GM23338 (cell line): Measurements from ENCODE around the gene EID2. TPM values are rescaled to one million over a fixed set of nuclear protein-coding genes. Genes with fewer than 3 reads are reported as not detected.

Experiments used
- ATAC-seq: fragments of 200-7000 bp; cut with Tn5 transposase; 3 replicates; pipeline ENCODE4 v1.9.1; 2020
- DNase-seq: peaks from one replicate; pipeline ENCODE4 v3.0.0-alpha.2; 2015; ENCODE audit warnings: low spot score
- H2AFZ ChIP-seq: fragments of 200-600 bp; sonication (generic); 2 replicates; pipeline ENCODE4 v1.8.0; 2016; ENCODE audit warnings: antibody characterized with exemption, mild to moderate bottlenecking, moderate library complexity
- H3F3A ChIP-seq: fragments of 200-600 bp; sonication (generic); replicated peaks from 2 replicates; pipeline ENCODE4 v1.8.0; 2017; ENCODE audit warnings: antibody characterized with exemption, mixed run types, low read depth
- H3K27ac ChIP-seq: fragments of 200-600 bp; sonication (generic); 2 replicates; pipeline ENCODE4 v1.6.1; 2016; ENCODE audit warnings: low read depth
- H3K27me3 ChIP-seq: fragments of 200-600 bp; sonication (generic); 2 replicates; pipeline ENCODE4 v1.8.0; 2016; ENCODE audit warnings: mild to moderate bottlenecking, mixed run types, moderate library complexity; ENCODE audit not compliant: insufficient read depth
- H3K36me3 ChIP-seq: fragments of 200-600 bp; sonication (generic); 2 replicates; pipeline ENCODE4 v1.8.0; 2016; ENCODE audit warnings: mild to moderate bottlenecking; ENCODE audit not compliant: insufficient read depth
- H3K4me1 ChIP-seq: fragments of 200-600 bp; sonication (generic); 2 replicates; pipeline ENCODE4 v1.8.0; 2016; ENCODE audit warnings: mild to moderate bottlenecking, moderate library complexity; ENCODE audit not compliant: insufficient read depth
- H3K4me2 ChIP-seq: fragments of 200-600 bp; sonication (generic); 2 replicates; pipeline ENCODE4 v1.7.1; 2017; ENCODE audit warnings: mixed run types
- H3K4me3 ChIP-seq: fragments of 200-600 bp; sonication (generic); 2 replicates; pipeline ENCODE4 v1.6.1; 2016; ENCODE audit warnings: mixed run types
- H3K79me2 ChIP-seq: fragments of 200-600 bp; sonication (generic); replicated peaks from 2 replicates; pipeline ENCODE4 v1.8.0; 2017; ENCODE audit warnings: mild to moderate bottlenecking; ENCODE audit not compliant: insufficient read depth
- H3K9me2 ChIP-seq: fragments of 200-600 bp; sonication (generic); 2 replicates; pipeline ENCODE4 v1.8.0; 2017; ENCODE audit not compliant: insufficient read depth
- H4K20me1 ChIP-seq: fragments of 200-600 bp; sonication (generic); replicated peaks from 2 replicates; pipeline ENCODE4 v1.8.0; 2017; ENCODE audit warnings: mild to moderate bottlenecking; ENCODE audit not compliant: insufficient read depth
- H3K27ac Mint-ChIP-seq: 2 replicates; pipeline ENCODE4 v1.8.0; 2020; ENCODE audit warnings: inconsistent platforms, mild to moderate bottlenecking, moderate library complexity, mixed read lengths
- H3K27me3 Mint-ChIP-seq: 3 replicates; pipeline ENCODE4 v1.8.0; 2022; ENCODE audit warnings: low read depth, mild to moderate bottlenecking, moderate library complexity, mixed read lengths, inconsistent platforms; ENCODE audit not compliant: insufficient read depth, poor library complexity
- H3K36me3 Mint-ChIP-seq: 3 replicates; pipeline ENCODE4 v1.8.0; 2021; ENCODE audit warnings: low read depth, mild to moderate bottlenecking, inconsistent platforms, moderate library complexity, mixed read lengths
- H3K4me1 Mint-ChIP-seq: 3 replicates; pipeline ENCODE4 v1.8.0; 2020; ENCODE audit warnings: mild to moderate bottlenecking, inconsistent platforms, mixed read lengths
- H3K4me3 Mint-ChIP-seq: 3 replicates; pipeline ENCODE4 v1.8.0; 2021; ENCODE audit warnings: moderate library complexity, mild to moderate bottlenecking, inconsistent platforms, mixed read lengths
- H3K9me3 Mint-ChIP-seq: 3 replicates; pipeline ENCODE4 v1.8.0; 2020; ENCODE audit warnings: moderate library complexity, mild to moderate bottlenecking, inconsistent platforms, mixed read lengths
- CREB1 ChIP-seq: fragments of 250-450 bp; sonication (Bioruptor Pico); IDR thresholded peaks from 2 replicates; pipeline ENCODE4 v1.5.0; 2020; ENCODE audit warnings: low read depth, mild to moderate bottlenecking, moderate library complexity
- EZH2 ChIP-seq: fragments of 200-600 bp; sonication (generic); IDR thresholded peaks from one replicate; pipeline ENCODE4 v1.8.0; 2017; ENCODE audit warnings: antibody characterized with exemption, mild to moderate bottlenecking, low read depth; ENCODE audit not compliant: unreplicated experiment
- EZH2phosphoT487 ChIP-seq: fragments of 200-600 bp; sonication (generic); IDR thresholded peaks from one replicate; pipeline ENCODE4 v1.8.1; 2018; ENCODE audit warnings: antibody characterized with exemption; ENCODE audit not compliant: unreplicated experiment
- JUNB ChIP-seq: IDR thresholded peaks from one replicate; pipeline ENCODE4 v1.6.1; 2016; ENCODE audit warnings: antibody characterized with exemption; ENCODE audit not compliant: unreplicated experiment
- NANOG ChIP-seq: IDR thresholded peaks from 2 replicates; pipeline ENCODE4 v1.6.1; 2016; ENCODE audit warnings: antibody characterized with exemption, borderline replicate concordance
- POLR2AphosphoS5 ChIP-seq: IDR thresholded peaks from 2 replicates; pipeline ENCODE4 v1.6.1; 2016; ENCODE audit warnings: antibody characterized with exemption, low read depth
- STAT1 ChIP-seq: IDR thresholded peaks from one replicate; pipeline ENCODE4 v1.6.1; 2016; ENCODE audit warnings: antibody characterized with exemption; ENCODE audit not compliant: unreplicated experiment
- ZNF114 ChIP-seq: fragments of 250-450 bp; sonication (Bioruptor Pico); IDR thresholded peaks from 2 replicates; pipeline ENCODE4 v1.5.0; 2020; ENCODE audit warnings: mild to moderate bottlenecking, moderate library complexity
- ZNF331 ChIP-seq: fragments of 250-450 bp; sonication (Bioruptor Pico); IDR thresholded peaks from 2 replicates; pipeline ENCODE4 v1.5.0; 2020; ENCODE audit warnings: low read depth, mild to moderate bottlenecking, moderate library complexity
- polyA plus RNA-seq: library from polyadenylated mRNA; unstranded; fragments of >200 nt; fragmentation: Nextera tagmentation; extraction: Ambion mirVana; gene quantifications from 2 replicates; pipeline ENCODE4 v1.2.1, GENCODE V29; 2016
- total RNA-seq: library from RNA; depleted of rRNA; stranded (reverse); fragments of >200 nt; shearing (Covaris generic); gene quantifications from 2 replicates; pipeline ENCODE4 v1.2.3, GENCODE V29; 2014
- TF ChIP-seq, protein P1 (sequence below): IDR thresholded peaks from one replicate; pipeline ENCODE4 v1.6.1; 2018; ENCODE audit warnings: antibody characterized with exemption; ENCODE audit not compliant: unreplicated experiment
- TF ChIP-seq, protein P2 (sequence below): IDR thresholded peaks from 2 replicates; pipeline ENCODE4 v1.6.1; 2016; ENCODE audit warnings: antibody characterized with exemption
- TF ChIP-seq, protein P3 (sequence below), 2 experiments: fragments of 200-600 bp in 1 of 2; sonication (generic) in 1 of 2; conservative IDR thresholded peaks; 2 replicates each; pipeline versions ENCODE4 v1.5.1 to v1.6.1; 2016 to 2017; ENCODE audit warnings: antibody characterized with exemption in 2 of 2, low read depth in 2 of 2, mild to moderate bottlenecking in 2 of 2, moderate library complexity in 1 of 2
- TF ChIP-seq, protein P4 (sequence below): fragments of 250-450 bp; sonication (Bioruptor Pico); IDR thresholded peaks from 2 replicates; pipeline ENCODE4 v1.5.0; 2020; ENCODE audit warnings: mild to moderate bottlenecking, moderate library complexity

EID2 gene
- total and polyA plus RNA-seq, 2 experiments from 2014 or later, result 24.4 to 25.2 TPM

DNA sequence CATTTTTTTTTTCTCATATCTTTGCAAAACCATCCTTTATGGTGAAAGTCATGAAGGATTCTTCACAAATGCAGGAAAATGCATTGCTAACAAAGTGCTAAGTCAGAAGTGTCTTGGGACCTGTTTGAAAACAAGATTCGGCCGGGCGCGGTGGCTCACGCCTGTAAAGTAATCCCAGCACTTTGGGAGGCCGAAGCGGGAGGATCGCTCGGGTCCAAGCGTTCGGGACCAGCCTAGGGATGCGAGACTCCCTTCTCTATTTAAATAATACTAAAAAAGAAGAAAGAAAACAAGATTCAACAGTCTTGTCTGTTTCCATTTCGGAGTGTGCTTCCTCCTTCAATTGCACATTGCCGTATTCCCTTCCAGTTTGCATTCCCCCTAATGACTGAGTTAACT lies 8.1 kb downstream of the EID2 start:
- H3K27ac ChIP-seq, result no peak overlapping the region
- no peaks in the 10 kb centered on the region for H3K36me3 ChIP-seq
- TF ChIP-seq STAT1 (no peak), ZNF114 (CRISPR knock-in tag) (no peak), ZNF331 (CRISPR knock-in tag) (no peak), JUNB (no peak), EZH2phosphoT487 (no peak), EZH2 (no peak), NANOG (no peak), POLR2AphosphoS5 (no peak), CREB1 (CRISPR knock-in tag) (no peak)
- TF ChIP-seq, protein P1, sequence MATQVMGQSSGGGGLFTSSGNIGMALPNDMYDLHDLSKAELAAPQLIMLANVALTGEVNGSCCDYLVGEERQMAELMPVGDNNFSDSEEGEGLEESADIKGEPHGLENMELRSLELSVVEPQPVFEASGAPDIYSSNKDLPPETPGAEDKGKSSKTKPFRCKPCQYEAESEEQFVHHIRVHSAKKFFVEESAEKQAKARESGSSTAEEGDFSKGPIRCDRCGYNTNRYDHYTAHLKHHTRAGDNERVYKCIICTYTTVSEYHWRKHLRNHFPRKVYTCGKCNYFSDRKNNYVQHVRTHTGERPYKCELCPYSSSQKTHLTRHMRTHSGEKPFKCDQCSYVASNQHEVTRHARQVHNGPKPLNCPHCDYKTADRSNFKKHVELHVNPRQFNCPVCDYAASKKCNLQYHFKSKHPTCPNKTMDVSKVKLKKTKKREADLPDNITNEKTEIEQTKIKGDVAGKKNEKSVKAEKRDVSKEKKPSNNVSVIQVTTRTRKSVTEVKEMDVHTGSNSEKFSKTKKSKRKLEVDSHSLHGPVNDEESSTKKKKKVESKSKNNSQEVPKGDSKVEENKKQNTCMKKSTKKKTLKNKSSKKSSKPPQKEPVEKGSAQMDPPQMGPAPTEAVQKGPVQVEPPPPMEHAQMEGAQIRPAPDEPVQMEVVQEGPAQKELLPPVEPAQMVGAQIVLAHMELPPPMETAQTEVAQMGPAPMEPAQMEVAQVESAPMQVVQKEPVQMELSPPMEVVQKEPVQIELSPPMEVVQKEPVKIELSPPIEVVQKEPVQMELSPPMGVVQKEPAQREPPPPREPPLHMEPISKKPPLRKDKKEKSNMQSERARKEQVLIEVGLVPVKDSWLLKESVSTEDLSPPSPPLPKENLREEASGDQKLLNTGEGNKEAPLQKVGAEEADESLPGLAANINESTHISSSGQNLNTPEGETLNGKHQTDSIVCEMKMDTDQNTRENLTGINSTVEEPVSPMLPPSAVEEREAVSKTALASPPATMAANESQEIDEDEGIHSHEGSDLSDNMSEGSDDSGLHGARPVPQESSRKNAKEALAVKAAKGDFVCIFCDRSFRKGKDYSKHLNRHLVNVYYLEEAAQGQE, result no peak
- TF ChIP-seq, protein P2, sequence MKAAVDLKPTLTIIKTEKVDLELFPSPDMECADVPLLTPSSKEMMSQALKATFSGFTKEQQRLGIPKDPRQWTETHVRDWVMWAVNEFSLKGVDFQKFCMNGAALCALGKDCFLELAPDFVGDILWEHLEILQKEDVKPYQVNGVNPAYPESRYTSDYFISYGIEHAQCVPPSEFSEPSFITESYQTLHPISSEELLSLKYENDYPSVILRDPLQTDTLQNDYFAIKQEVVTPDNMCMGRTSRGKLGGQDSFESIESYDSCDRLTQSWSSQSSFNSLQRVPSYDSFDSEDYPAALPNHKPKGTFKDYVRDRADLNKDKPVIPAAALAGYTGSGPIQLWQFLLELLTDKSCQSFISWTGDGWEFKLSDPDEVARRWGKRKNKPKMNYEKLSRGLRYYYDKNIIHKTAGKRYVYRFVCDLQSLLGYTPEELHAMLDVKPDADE, result no peak
- TF ChIP-seq, protein P3, sequence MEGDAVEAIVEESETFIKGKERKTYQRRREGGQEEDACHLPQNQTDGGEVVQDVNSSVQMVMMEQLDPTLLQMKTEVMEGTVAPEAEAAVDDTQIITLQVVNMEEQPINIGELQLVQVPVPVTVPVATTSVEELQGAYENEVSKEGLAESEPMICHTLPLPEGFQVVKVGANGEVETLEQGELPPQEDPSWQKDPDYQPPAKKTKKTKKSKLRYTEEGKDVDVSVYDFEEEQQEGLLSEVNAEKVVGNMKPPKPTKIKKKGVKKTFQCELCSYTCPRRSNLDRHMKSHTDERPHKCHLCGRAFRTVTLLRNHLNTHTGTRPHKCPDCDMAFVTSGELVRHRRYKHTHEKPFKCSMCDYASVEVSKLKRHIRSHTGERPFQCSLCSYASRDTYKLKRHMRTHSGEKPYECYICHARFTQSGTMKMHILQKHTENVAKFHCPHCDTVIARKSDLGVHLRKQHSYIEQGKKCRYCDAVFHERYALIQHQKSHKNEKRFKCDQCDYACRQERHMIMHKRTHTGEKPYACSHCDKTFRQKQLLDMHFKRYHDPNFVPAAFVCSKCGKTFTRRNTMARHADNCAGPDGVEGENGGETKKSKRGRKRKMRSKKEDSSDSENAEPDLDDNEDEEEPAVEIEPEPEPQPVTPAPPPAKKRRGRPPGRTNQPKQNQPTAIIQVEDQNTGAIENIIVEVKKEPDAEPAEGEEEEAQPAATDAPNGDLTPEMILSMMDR (conservative IDR thresholded peaks at IDR 0.05; ENCODE audit: low read depth in 2 of 2), result no peak
- TF ChIP-seq, protein P4, sequence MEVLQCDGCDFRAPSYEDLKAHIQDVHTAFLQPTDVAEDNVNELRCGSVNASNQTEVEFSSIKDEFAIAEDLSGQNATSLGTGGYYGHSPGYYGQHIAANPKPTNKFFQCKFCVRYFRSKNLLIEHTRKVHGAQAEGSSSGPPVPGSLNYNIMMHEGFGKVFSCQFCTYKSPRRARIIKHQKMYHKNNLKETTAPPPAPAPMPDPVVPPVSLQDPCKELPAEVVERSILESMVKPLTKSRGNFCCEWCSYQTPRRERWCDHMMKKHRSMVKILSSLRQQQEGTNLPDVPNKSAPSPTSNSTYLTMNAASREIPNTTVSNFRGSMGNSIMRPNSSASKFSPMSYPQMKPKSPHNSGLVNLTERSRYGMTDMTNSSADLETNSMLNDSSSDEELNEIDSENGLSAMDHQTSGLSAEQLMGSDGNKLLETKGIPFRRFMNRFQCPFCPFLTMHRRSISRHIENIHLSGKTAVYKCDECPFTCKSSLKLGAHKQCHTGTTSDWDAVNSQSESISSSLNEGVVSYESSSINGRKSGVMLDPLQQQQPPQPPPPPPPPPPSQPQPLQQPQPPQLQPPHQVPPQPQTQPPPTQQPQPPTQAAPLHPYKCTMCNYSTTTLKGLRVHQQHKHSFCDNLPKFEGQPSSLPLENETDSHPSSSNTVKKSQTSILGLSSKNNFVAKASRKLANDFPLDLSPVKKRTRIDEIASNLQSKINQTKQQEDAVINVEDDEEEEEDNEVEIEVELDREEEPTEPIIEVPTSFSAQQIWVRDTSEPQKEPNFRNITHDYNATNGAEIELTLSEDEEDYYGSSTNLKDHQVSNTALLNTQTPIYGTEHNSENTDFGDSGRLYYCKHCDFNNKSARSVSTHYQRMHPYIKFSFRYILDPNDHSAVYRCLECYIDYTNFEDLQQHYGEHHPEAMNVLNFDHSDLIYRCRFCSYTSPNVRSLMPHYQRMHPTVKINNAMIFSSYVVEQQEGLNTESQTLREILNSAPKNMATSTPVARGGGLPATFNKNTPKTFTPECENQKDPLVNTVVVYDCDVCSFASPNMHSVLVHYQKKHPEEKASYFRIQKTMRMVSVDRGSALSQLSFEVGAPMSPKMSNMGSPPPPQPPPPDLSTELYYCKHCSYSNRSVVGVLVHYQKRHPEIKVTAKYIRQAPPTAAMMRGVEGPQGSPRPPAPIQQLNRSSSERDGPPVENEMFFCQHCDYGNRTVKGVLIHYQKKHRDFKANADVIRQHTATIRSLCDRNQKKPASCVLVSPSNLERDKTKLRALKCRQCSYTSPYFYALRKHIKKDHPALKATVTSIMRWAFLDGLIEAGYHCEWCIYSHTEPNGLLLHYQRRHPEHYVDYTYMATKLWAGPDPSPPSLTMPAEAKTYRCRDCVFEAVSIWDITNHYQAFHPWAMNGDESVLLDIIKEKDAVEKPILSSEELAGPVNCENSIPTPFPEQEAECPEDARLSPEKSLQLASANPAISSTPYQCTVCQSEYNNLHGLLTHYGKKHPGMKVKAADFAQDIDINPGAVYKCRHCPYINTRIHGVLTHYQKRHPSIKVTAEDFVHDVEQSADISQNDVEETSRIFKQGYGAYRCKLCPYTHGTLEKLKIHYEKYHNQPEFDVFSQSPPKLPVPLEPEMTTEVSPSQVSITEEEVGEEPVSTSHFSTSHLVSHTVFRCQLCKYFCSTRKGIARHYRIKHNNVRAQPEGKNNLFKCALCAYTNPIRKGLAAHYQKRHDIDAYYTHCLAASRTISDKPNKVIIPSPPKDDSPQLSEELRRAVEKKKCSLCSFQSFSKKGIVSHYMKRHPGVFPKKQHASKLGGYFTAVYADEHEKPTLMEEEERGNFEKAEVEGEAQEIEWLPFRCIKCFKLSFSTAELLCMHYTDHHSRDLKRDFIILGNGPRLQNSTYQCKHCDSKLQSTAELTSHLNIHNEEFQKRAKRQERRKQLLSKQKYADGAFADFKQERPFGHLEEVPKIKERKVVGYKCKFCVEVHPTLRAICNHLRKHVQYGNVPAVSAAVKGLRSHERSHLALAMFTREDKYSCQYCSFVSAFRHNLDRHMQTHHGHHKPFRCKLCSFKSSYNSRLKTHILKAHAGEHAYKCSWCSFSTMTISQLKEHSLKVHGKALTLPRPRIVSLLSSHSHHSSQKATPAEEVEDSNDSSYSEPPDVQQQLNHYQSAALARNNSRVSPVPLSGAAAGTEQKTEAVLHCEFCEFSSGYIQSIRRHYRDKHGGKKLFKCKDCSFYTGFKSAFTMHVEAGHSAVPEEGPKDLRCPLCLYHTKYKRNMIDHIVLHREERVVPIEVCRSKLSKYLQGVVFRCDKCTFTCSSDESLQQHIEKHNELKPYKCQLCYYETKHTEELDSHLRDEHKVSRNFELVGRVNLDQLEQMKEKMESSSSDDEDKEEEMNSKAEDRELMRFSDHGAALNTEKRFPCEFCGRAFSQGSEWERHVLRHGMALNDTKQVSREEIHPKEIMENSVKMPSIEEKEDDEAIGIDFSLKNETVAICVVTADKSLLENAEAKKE (CRISPR knock-in tag), result no peak
- no peaks in the 10 kb centered on the region for H3F3A ChIP-seq
- no peak overlapping the region for H3K27ac Mint-ChIP-seq
- H3K9me3 Mint-ChIP-seq, result no peaks in the 10 kb centered on the region
- peak overlapping the region; percentile 94 for H3K4me3 ChIP-seq
- no peaks in the 10 kb centered on the region; the same call in 1 of the 3 replicates for H3K4me1 Mint-ChIP-seq
- peaks cover 16% of the 10 kb centered on the region; the same call in 1 of the 2 replicates for H3K79me2 ChIP-seq
- peak; percentile 10 for DNase-seq
- peak overlapping the region; percentile 93 for H3K4me3 Mint-ChIP-seq
- H3K4me2 ChIP-seq, result peak overlapping the region; percentile 98
- H3K4me1 ChIP-seq, result 0 out of 2 replicates have a peak, but pooled peaks cover 3% of the 10 kb centered on the region
- no peak for ATAC-seq
- H4K20me1 ChIP-seq, result peaks cover 15% of the 10 kb centered on the region; the same call in 1 of the 2 replicates
- peaks cover 11% of the 10 kb centered on the region for H3K27me3 Mint-ChIP-seq
- no peaks in the 10 kb centered on the region for H3K36me3 Mint-ChIP-seq
- peak overlapping the region; percentile 89 for H2AFZ ChIP-seq
- no peaks in the 10 kb centered on the region for H3K27me3 ChIP-seq
- no peaks in the 10 kb centered on the region for H3K9me2 ChIP-seq
